HFFc6 (cell line): ENCODE data around the gene PLPP1. TPM values are rescaled to one million over a fixed set of nuclear protein-coding genes. Genes with fewer than 3 reads are reported as not detected.

Experiments used
- DNase-seq: peaks from one replicate; pipeline ENCODE4 v3.0.0-alpha.2; 2018
- H3K27ac Mint-ChIP-seq: 2 replicates; pipeline ENCODE4 v1.8.0; 2020; ENCODE audit warnings: mild to moderate bottlenecking, mixed read lengths
- H3K27me3 Mint-ChIP-seq: 2 replicates; pipeline ENCODE4 v1.8.0; 2021; ENCODE audit warnings: mild to moderate bottlenecking, moderate library complexity, mixed read lengths; ENCODE audit not compliant: insufficient read depth
- H3K36me3 Mint-ChIP-seq: 2 replicates; pipeline ENCODE4 v1.8.0; 2021; ENCODE audit warnings: low read depth, mixed read lengths
- H3K4me1 Mint-ChIP-seq: 2 replicates; pipeline ENCODE4 v1.8.0; 2020; ENCODE audit warnings: low read depth, mixed read lengths
- H3K4me3 Mint-ChIP-seq: 2 replicates; pipeline ENCODE4 v1.8.0; 2020; ENCODE audit warnings: mild to moderate bottlenecking, moderate library complexity, mixed read lengths
- H3K9me3 Mint-ChIP-seq: 2 replicates; pipeline ENCODE4 v1.8.0; 2020; ENCODE audit warnings: mild to moderate bottlenecking, mixed read lengths
- total RNA-seq, 6 experiments: library from RNA; stranded (reverse); fragmentation: NEBNext Ultra II Directional; extraction: Animal tissue kit (Norgen Biotek cat#: 25700); gene quantifications; 2 replicates in 1 of 6; 3 replicates in 5 of 6; pipeline ENCODE4 v1.2.3, GENCODE V29; 2021
- TF ChIP-seq, protein P1 (sequence below): fragments of 200-600 bp; sonication (generic); IDR thresholded peaks from 2 replicates; pipeline ENCODE4 v1.5.0; 2021; ENCODE audit warnings: antibody characterized with exemption, mild to moderate bottlenecking

The PLPP1 gene
- total RNA-seq, 6 experiments from 2014 or later: 20.4 to 28.0 (median 23.3) TPM

DNA sequence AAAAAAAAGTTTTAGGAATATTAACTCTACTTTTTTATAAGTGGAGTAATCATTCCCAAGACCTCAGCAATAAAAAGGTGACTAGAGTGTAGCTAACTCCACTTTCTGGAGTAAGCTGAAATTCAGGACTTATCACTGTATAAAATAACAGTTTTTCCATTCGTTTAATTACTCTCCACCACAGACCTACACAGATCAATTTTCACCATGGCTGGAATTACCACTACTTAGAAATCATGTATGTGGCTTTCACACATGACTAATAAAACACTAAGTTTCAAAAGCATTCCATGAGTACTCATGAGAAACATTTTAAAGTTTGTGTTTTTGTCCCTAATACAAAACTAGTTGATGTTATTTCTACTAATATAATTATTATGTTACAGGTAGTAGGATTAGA is 9.9 kb downstream of the PLPP1 start:
- H3K9me3 Mint-ChIP-seq: no peaks in the 10 kb centered on the region
- TF ChIP-seq, protein P1, sequence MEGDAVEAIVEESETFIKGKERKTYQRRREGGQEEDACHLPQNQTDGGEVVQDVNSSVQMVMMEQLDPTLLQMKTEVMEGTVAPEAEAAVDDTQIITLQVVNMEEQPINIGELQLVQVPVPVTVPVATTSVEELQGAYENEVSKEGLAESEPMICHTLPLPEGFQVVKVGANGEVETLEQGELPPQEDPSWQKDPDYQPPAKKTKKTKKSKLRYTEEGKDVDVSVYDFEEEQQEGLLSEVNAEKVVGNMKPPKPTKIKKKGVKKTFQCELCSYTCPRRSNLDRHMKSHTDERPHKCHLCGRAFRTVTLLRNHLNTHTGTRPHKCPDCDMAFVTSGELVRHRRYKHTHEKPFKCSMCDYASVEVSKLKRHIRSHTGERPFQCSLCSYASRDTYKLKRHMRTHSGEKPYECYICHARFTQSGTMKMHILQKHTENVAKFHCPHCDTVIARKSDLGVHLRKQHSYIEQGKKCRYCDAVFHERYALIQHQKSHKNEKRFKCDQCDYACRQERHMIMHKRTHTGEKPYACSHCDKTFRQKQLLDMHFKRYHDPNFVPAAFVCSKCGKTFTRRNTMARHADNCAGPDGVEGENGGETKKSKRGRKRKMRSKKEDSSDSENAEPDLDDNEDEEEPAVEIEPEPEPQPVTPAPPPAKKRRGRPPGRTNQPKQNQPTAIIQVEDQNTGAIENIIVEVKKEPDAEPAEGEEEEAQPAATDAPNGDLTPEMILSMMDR: no peak
- no peaks in the 10 kb centered on the region for H3K36me3 Mint-ChIP-seq
- H3K4me3 Mint-ChIP-seq: no peak overlapping the region
- no peak for DNase-seq
- no peaks in the 10 kb centered on the region; the same call in 1 of the 2 replicates for H3K4me1 Mint-ChIP-seq
- H3K27me3 Mint-ChIP-seq: no peaks in the 10 kb centered on the region
- no peak overlapping the region for H3K27ac Mint-ChIP-seq

DNA sequence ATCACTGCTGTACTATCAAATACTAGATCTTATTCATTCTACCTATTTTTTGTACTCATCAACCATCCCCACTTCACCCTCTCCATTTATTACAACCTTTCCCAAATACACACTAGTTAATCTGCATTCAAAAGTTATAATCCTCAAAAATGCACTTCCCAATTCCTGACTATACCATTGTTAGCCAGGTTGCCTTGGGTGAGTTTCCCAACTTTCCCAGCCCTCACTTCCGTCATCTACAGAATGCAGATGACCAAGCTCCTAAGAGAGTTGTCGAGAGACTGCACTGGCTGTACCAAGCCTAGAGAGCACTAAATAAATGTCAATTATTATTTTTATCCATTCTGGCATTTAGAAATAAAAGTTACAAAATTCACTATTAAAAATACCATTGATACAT is 11.5 kb downstream of the PLPP1 start:
- Mint-ChIP-seq H3K27me3 (no peaks in the 10 kb centered on the region), H3K27ac (no peak overlapping the region), H3K9me3 (no peaks in the 10 kb centered on the region), H3K36me3 (no peaks in the 10 kb centered on the region), H3K4me1 (no peaks in the 10 kb centered on the region; the same call in 1 of the 2 replicates), H3K4me3 (no peak overlapping the region)
- no peak for DNase-seq
- TF ChIP-seq, protein P1: no peak

DNA sequence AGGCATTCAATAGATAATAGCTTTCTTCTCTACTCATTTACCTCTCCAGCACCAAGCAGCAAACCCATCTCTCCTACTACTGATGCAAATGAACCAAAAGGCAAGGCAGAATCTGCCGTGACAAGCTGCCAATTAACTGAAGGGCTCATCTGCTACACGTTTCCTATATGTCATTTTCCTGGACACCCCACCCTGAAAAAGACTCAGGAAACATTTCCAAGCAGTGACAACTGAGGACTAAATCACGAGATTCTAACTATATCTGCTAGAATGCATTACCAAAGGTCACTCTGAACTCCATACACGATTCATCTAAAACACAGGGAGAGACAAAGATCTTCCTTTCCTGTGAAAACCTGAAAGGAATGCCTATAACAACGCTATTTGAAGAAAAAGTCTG is 12.9 kb downstream of the PLPP1 start:
- H3K27me3 Mint-ChIP-seq: no peaks in the 10 kb centered on the region
- TF ChIP-seq, protein P1: no peak
- H3K4me3 Mint-ChIP-seq: no peak overlapping the region
- no peak overlapping the region for H3K27ac Mint-ChIP-seq
- no peaks in the 10 kb centered on the region for H3K9me3 Mint-ChIP-seq
- H3K36me3 Mint-ChIP-seq: no peaks in the 10 kb centered on the region
- no peak for DNase-seq
- no peaks in the 10 kb centered on the region; the same call in 1 of the 2 replicates for H3K4me1 Mint-ChIP-seq

DNA sequence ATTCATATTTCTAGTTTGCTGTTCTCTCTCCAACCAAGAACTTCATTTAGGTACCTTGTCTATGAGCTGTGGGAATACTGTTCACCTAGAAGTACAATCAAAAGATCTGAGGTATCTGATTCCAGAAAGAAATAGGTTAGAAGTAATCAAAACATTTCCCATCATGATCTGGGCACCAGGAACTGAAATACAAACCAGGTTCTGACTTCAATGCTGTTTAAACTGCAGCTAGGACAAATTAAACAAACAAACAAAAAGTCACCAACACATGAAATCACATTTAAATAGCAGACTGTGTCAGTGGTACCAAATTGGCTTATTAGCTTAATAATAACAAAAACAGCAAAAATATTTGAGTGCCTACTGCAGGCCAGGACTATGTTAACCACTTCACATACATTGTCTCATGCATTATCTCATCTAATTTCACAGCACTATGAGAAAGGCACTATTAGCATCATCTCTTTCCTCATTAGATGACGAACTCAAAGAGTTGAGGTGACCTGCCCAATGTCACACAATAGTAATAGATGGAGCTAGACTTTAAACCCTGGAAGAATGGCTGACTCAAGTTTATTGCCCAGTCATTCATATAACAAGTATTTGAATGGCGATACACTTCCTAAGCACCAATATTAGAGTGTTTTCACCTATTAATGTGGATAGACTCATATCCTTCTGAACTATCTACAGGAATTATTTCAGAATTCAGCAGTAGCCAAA is 14.5 kb downstream of the PLPP1 start:
- no peaks in the 10 kb centered on the region for H3K27me3 Mint-ChIP-seq
- H3K4me1 Mint-ChIP-seq: no peaks in the 10 kb centered on the region; the same call in 1 of the 2 replicates
- H3K36me3 Mint-ChIP-seq: no peaks in the 10 kb centered on the region
- no peak overlapping the region for H3K4me3 Mint-ChIP-seq
- TF ChIP-seq, protein P1: no peak
- no peaks in the 10 kb centered on the region for H3K9me3 Mint-ChIP-seq
- no peak for DNase-seq
- H3K27ac Mint-ChIP-seq: no peak overlapping the region

DNA sequence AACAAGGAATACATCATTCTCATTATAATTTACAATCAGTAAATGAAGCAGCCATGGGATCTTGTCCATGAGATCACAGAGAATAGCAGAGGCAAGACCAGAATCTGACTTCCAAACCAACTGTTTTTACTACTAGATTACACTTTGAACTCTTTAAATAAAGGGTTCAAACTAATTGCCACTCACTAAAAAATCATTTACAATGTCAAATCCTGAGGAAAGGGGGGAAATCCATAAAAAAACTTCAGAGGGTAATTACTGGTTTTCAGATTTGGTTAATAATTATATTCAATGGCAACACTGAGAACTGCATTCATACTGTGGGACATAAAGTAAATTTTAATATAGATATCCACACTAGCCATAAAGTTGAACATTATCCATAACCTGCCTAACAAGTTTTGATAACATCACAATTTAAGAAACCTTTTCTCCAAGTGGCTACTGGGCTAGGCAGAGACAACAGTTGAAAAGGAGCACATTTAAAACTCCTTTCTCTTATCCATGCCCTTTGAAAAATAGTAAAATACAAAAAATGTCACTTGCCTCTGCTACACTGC is 15.9 kb downstream of the PLPP1 start:
- TF ChIP-seq, protein P1: no peak
- H3K4me3 Mint-ChIP-seq: no peak overlapping the region
- no peaks in the 10 kb centered on the region for H3K9me3 Mint-ChIP-seq
- H3K4me1 Mint-ChIP-seq: no peaks in the 10 kb centered on the region
- no peaks in the 10 kb centered on the region for H3K27me3 Mint-ChIP-seq
- H3K27ac Mint-ChIP-seq: no peak overlapping the region
- DNase-seq: no peak
- H3K36me3 Mint-ChIP-seq: no peaks in the 10 kb centered on the region
